Liver (tissue), 9 donors: ENCODE results near the gene MGAT5. TPM values are rescaled to one million over a fixed set of nuclear protein-coding genes. Genes with fewer than 3 reads are reported as not detected.

Experiments
- DNase-seq: peaks from one replicate; pipeline ENCODE4 v3.0.0-alpha.2; 2017; ENCODE audit warnings: low spot score
- H3K27ac ChIP-seq, 2 donors: one replicate each; pipeline ENCODE4 v1.7.0; 2013; ENCODE audit warnings: inconsistent platforms in 2 of 2, low read length in 2 of 2, control low read depth in 1 of 2, low read depth in 1 of 2, mild to moderate bottlenecking in 1 of 2
- H3K27me3 ChIP-seq, 4 donors: one replicate each; pipeline versions ENCODE4 v1.6.1 to v1.7.0; 2013; ENCODE audit warnings: low read length in 3 of 4, inconsistent platforms in 1 of 4, mild to moderate bottlenecking in 1 of 4, moderate library complexity in 1 of 4; ENCODE audit not compliant: control insufficient read depth in 4 of 4, insufficient read depth in 4 of 4
- H3K36me3 ChIP-seq, 4 donors: one replicate each; pipeline versions ENCODE4 v1.6.1 to v1.7.0; 2013; ENCODE audit warnings: low read length in 3 of 4, mild to moderate bottlenecking in 3 of 4, low read depth in 1 of 4, moderate library complexity in 1 of 4; ENCODE audit not compliant: control insufficient read depth in 4 of 4, insufficient read depth in 3 of 4
- H3K4me1 ChIP-seq, 4 donors: one replicate each; pipeline versions ENCODE4 v1.6.1 to v1.7.0; 2013; ENCODE audit warnings: low read length in 3 of 4, mild to moderate bottlenecking in 3 of 4, moderate library complexity in 1 of 4; ENCODE audit not compliant: control insufficient read depth in 4 of 4, insufficient read depth in 4 of 4
- H3K4me3 ChIP-seq, 3 donors: one replicate each; pipeline versions ENCODE4 v1.6.1 to v1.7.0; 2013; ENCODE audit warnings: low read length in 3 of 3, control low read depth in 1 of 3, low read depth in 1 of 3, mild to moderate bottlenecking in 1 of 3
- H3K9ac ChIP-seq, 2 donors: one replicate each; pipeline ENCODE4 v1.7.0; 2013; ENCODE audit warnings: low read length in 2 of 2, mild to moderate bottlenecking in 2 of 2, moderate library complexity in 2 of 2, control low read depth in 1 of 2, low read depth in 1 of 2
- H3K9me3 ChIP-seq, 4 donors: one replicate each; pipeline versions ENCODE4 v1.6.1 to v1.7.0; 2013; ENCODE audit warnings: low read length in 3 of 4; ENCODE audit not compliant: control insufficient read depth in 4 of 4
- ATF3 ChIP-seq: IDR thresholded peaks from 2 replicates; pipeline ENCODE4 v1.6.1; 2016; ENCODE audit warnings: antibody characterized with exemption
- CTCF ChIP-seq: fragments of 150-350 bp; IDR thresholded peaks from 2 replicates; pipeline ENCODE4 v1.5.1; 2017; ENCODE audit warnings: improper control_type of control experiment, low read depth, low read length; ENCODE audit not compliant: missing input control
- EGR1 ChIP-seq, 2 donors: IDR thresholded peaks; 2 replicates each; pipeline ENCODE4 v1.6.1; 2016 to 2018; ENCODE audit warnings: antibody characterized with exemption in 2 of 2, low read depth in 2 of 2
- FOXA1 ChIP-seq: IDR thresholded peaks from 2 replicates; pipeline ENCODE4 v1.6.1; 2016; ENCODE audit warnings: antibody characterized with exemption
- FOXA2 ChIP-seq: IDR thresholded peaks from 2 replicates; pipeline ENCODE4 v1.6.1; 2016; ENCODE audit warnings: antibody characterized with exemption
- GABPA ChIP-seq, 2 donors: IDR thresholded peaks in 1 of 2; conservative IDR thresholded peaks in 1 of 2; 2 replicates each; pipeline ENCODE4 v1.6.1; 2016; ENCODE audit warnings: antibody characterized with exemption in 2 of 2, mild to moderate bottlenecking in 1 of 2, moderate library complexity in 1 of 2
- HNF4A ChIP-seq, 2 donors: conservative IDR thresholded peaks; 2 replicates each; pipeline ENCODE4 v1.6.1; 2016; ENCODE audit warnings: antibody characterized with exemption in 2 of 2, mild to moderate bottlenecking in 2 of 2
- HNF4G ChIP-seq: IDR thresholded peaks from 2 replicates; pipeline ENCODE4 v1.6.1; 2016; ENCODE audit warnings: antibody characterized with exemption
- JUND ChIP-seq, 2 donors: IDR thresholded peaks; 2 replicates each; pipeline ENCODE4 v1.6.1; 2016; ENCODE audit warnings: antibody characterized with exemption in 2 of 2
- MAX ChIP-seq: IDR thresholded peaks from 2 replicates; pipeline ENCODE4 v1.6.1; 2016; ENCODE audit warnings: antibody characterized with exemption
- NR2F2 ChIP-seq: IDR thresholded peaks from 2 replicates; pipeline ENCODE4 v1.6.1; 2016; ENCODE audit warnings: antibody characterized with exemption
- RAD21 ChIP-seq, 2 donors: IDR thresholded peaks; 2 replicates each; pipeline ENCODE4 v1.6.1; 2016; ENCODE audit warnings: antibody characterized with exemption in 2 of 2, mild to moderate bottlenecking in 2 of 2
- REST ChIP-seq: IDR thresholded peaks from 2 replicates; pipeline ENCODE4 v1.6.1; 2016; ENCODE audit warnings: antibody characterized with exemption, mild to moderate bottlenecking
- RXRA ChIP-seq, 2 donors: IDR thresholded peaks; 2 replicates each; pipeline ENCODE4 v1.6.1; 2017 to 2018; ENCODE audit warnings: antibody characterized with exemption in 2 of 2, mild to moderate bottlenecking in 1 of 2
- SP1 ChIP-seq: IDR thresholded peaks from 2 replicates; pipeline ENCODE4 v1.6.1; 2018; ENCODE audit warnings: antibody characterized with exemption, mild to moderate bottlenecking
- TAF1 ChIP-seq: conservative IDR thresholded peaks from 2 replicates; pipeline ENCODE4 v1.6.1; 2016; ENCODE audit warnings: antibody characterized with exemption, mild to moderate bottlenecking
- YY1 ChIP-seq: IDR thresholded peaks from 2 replicates; pipeline ENCODE4 v1.6.1; 2016; ENCODE audit warnings: antibody characterized with exemption, mild to moderate bottlenecking
- ZBTB33 ChIP-seq: IDR thresholded peaks from 2 replicates; pipeline ENCODE4 v1.6.1; 2016; ENCODE audit warnings: antibody characterized with exemption
- WGBS: extraction: QIAGEN DNeasy Blood & Tissue Kit; methylation state at CpG from one replicate; pipeline ENCODE4 v1.1.7; 2013; 5-methylcytosine and 5-hydroxymethylcytosine counted together
- polyA plus RNA-seq, 2 donors: library from polyadenylated mRNA; stranded (reverse) in 1 of 2; unstranded in 1 of 2; fragments of 200-250 nt in 1 of 2; fragments of >200 nt in 1 of 2; fragmentation: Nextera tagmentation in 1 of 2; extraction: Ambion mirVana in 1 of 2; gene quantifications; one replicate each; pipeline versions ENCODE4 v1.2.1 to v1.2.3, GENCODE V29; 2013 to 2015
- total RNA-seq, 2 donors: library from RNA; depleted of rRNA; stranded (reverse); fragments of >200 nt; gene quantifications; one replicate each; pipeline ENCODE4 v1.2.3, GENCODE V29; 2014
- donor health status: healthy.
- donor health status: healthy.
- donor health status: healthy.
- donor health status: healthy.
- donor health status: healthy.

MGAT5 gene
- total and polyA plus RNA-seq, 4 donors, result 1.8 to 12.7 (median 5.6) TPM

- Histone ChIP-seq H3K4me1 (no peaks in the 10 kb centered on the region), H3K27me3 (no peaks in the 10 kb centered on the region), H3K27ac (no peak overlapping the region), H3K36me3 (no peaks in the 10 kb centered on the region), H3K9ac (no peak overlapping the region), H3K9me3 (peaks cover 0 to 2% (median 0%) of the 10 kb centered on the region in 4 donors), H3K4me3 (no peak overlapping the region)
- 83% methylated on average over 2 of the region's 2 CpGs for WGBS
- no peak for DNase-seq
- no peak for TF ChIP-seq CTCF
- no peak for TF ChIP-seq RAD21 (IDR thresholded peaks at IDR 0.05)
- TF ChIP-seq YY1, result no peak
- TF ChIP-seq HNF4G, result no peak
- TF ChIP-seq ZBTB33, result no peak
- TF ChIP-seq EGR1 (IDR thresholded peaks at IDR 0.05; ENCODE audit: low read depth in 2 of 2), result no peak
- TF ChIP-seq FOXA2, result no peak
- no peak for TF ChIP-seq REST
- no peak for TF ChIP-seq GABPA (IDR thresholded peaks at IDR 0.05 in 1 of 2, conservative IDR thresholded peaks at IDR 0.05 in 1 of 2)
- no peak for TF ChIP-seq HNF4A (conservative IDR thresholded peaks at IDR 0.05)
- TF ChIP-seq RXRA (IDR thresholded peaks at IDR 0.05), result no peak
- TF ChIP-seq FOXA1, result no peak
- TF ChIP-seq ATF3, result no peak
- TF ChIP-seq JUND (IDR thresholded peaks at IDR 0.05), result no peak
- no peak for TF ChIP-seq NR2F2
- no peak for TF ChIP-seq SP1
- no peak for TF ChIP-seq TAF1
- TF ChIP-seq MAX, result no peak
Measured at GRCh38 chr2:134232868-134233727, 20.8 kb upstream of the MGAT5 start.
